Measurements from ENCODE around the gene FDX1.
"Not testable (repeated sequence)": the region's sequence is repeated elsewhere in the genome, so short reads cannot be mapped to it uniquely, and the experiment has no call there.

The FDX1 gene, protein sequence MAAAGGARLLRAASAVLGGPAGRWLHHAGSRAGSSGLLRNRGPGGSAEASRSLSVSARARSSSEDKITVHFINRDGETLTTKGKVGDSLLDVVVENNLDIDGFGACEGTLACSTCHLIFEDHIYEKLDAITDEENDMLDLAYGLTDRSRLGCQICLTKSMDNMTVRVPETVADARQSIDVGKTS

DNA sequence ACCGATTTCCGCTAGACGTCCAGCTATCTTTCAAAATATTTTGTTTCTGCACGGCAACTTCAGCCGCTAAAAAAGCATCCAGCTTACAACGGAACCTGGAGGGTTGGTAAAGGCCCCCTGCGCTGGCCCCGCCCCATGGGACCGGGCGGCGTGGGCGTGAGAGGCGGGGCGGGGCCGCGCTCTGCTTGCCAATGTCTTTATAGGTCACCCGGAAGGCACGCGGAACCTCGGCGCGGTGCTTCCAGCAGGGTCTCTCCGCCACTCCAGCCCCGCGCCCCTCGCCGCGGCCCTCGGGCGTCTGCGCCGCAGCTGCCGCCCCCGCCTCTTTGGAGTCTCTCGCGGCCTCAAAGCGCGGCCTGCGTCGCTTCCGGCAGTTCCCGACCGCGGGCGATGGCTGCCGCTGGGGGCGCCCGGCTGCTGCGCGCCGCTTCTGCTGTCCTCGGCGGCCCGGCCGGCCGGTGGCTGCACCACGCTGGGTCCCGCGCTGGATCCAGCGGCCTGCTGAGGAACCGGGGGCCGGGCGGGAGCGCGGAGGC is at the start of gene FDX1:
TSS of gene FDX1 (plus strand) at position 218 of the 536 bp plus-strand sequence. CDS start at position 391, 173 bp downstream.
- DNase-seq (ENCODE audit: low read depth in 1 of 2, low spot score in 1 of 2), result peak; percentile 66 to 73

DNA sequence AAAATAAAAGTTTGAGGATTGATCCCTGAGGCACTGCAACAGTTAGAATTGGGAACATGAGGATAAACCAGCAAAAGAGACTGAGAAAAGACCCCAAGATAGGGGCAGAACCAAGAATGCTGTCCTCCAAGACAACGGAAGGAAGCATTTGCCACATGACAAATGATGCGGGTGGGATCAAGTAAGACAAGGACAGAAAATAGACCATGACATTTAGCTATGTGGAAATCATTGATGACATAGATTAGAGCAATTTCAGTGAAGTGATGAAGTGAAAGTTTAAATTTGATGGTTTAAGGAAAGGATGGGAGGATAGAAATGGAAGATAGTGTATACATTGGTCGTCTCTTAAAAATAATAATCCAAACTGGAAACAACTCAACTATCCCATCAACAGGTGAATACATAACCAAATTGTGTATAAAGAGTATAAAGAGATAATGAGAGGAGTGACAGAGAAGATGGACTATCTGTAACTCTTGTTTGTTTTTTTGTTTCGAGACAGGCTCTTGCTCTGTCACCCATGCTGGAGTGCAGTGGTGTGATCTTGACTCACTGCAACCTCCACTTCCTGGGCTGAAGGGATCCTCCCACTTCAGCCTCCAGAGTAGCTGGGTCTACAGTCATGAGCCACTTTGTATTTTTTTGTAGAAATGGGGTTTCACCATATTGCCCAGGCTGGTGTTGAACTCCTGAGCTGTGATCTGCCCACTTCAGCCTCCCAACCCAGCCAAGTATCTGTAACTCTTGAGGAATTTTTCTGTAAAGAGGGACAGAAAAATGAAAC is 48.7 kb upstream of the FDX1 start:
- DNase-seq (ENCODE audit: low read depth in 1 of 2, low spot score in 1 of 2), result no peak

DNA sequence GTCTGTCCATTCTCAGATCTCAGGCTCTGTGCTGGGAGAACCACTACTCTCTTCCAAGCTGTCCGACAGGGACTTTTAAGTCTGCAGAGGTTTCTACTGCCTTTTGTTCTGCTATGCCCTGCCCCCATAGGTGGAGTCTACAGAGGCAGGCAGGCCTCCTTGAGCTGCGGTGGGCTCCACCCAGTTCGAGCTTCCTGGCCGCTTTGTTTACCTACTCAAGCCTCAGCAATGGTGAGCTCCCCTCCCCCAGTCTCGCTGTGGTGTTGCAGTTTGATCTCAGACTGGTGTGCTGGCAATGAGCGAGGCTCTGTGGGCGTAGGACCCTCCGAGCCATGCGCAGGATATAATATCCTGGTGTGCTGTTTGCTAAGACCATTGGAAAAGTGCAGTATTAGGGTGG is 41.5 kb upstream of the FDX1 start:
- not testable (repeated sequence) for DNase-seq (ENCODE audit: low read depth in 1 of 2, low spot score in 1 of 2)

DNA sequence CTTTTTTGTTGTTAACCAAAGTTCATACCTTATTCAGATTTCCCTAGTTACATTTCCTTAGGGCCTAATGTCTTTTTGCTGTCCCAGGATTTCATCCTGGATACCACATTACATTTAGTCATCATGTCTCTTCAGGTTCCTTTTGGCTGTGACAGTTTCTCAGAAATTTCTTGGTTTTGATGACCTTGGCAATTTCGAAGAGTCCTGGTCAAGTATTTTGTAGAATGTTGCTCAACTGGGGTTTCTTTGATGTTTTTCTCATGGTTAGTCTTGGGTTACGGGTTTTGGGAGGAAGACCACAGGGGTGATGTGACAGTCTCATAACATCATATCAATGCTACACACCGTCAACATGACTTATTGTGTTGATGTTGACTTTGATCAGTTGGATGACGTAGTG is 39.8 kb upstream of the FDX1 start:
- no peak for DNase-seq (ENCODE audit: low read depth in 1 of 2, low spot score in 1 of 2)

DNA sequence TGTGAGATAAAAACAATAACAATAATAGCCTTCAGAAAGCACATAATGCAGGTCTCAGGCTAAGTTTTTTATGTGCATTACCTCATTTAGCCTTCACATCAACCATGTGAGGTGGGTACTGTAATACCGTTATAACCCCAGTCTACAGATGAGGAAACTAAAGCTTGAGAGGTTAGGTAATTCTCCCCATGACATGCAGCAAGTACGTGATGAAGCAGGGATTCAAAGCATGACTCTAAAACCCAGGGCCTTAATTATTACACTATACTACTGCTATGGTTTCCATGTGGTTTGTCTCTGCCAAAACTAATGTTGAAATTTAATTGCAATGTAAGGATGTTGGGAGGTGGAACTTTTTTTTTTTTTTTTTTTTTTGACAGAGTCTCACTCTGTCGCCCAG is 37.7 kb upstream of the FDX1 start:
- no peak for DNase-seq (ENCODE audit: low read depth in 1 of 2, low spot score in 1 of 2)

DNA sequence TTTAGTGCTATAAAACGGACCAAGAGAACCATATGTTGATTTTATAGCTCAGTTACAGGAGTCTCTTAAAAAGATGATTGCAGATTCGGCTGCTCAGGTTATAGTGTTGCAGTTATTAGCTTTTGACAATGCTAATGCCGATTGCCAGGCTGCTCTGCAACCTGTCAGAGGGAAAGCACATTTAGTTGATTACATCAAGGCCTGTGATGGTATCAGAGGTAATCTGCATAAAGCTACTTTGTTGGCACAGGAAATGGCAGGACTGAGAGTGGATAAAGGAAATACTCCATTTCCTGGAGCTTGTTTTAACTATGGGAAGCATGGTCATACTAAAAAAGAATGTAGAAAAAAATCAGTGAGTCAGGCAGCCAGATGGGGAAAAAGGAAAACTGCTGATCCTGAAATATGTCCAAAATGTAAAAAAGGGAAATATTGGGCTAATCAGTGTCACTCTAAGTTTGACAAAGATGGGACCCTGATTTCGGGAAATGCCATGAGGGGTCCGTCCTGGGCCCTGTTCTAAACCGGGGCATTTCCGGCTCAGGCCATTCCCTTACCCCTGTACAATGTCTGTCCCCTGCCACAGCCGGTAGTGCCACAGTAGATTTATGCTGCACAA is 32.0 kb upstream of the FDX1 start:
- DNase-seq (ENCODE audit: low read depth in 1 of 2, low spot score in 1 of 2), result not testable (repeated sequence)

DNA sequence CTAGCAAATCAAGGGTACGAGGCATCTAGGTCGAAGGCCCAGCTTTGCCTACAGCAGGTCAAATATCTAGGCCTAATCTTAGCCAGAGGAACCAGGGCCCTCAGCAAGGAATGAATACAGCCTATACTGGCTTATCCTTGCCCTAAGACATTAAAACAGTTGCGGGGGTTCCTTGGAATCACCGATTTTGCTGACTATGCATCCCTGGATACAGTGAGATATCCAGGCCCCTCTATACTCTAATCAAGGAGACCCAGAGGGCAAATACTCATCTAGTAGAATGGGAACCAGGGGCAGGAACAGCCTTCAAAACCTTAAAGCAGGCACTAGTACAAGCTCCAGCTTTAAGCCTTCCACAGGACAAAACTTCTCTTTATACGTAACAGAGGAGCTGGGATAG is 26.2 kb upstream of the FDX1 start:
- not testable (repeated sequence) for DNase-seq (ENCODE audit: low read depth in 1 of 2, low spot score in 1 of 2)

DNA sequence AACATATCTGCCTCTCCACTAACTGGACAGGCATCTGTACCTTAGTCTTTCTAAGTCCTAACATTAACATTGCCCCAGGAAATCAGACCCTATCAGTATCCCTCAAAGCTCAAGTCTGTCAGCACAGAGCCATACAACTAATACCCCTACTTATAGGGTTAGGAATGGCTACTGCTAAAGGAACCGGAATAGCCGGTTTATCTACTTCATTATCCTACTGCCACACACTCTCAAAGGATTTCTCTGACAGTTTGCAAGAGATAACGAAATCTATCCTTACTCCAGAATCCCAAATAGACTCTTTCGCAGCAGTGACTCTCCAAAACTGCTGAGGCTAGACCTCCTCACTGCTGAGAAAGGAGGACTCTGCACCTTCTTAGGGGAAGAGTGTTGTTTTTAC is 24.1 kb upstream of the FDX1 start:
- DNase-seq (ENCODE audit: low read depth in 1 of 2, low spot score in 1 of 2), result not testable (repeated sequence)

DNA sequence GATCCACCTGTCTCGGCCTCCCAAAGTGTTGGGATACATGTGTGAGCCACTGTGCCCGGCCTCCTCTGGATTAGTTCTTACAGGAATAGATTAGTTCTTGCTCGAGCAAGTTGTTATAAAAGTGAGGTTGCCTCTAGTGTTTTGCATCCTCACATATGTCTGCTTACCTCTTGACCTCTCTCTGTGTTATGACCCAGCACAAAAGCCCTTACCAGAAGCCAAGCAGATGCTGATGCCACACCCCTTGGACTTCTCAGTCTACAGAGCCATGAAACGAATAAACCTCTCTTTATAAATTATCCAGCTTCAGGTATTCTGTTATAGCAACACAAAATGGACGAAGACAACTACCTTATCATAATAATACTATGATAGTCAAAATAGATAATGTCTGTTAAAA is 22.4 kb upstream of the FDX1 start:
- no peak for DNase-seq (ENCODE audit: low read depth in 1 of 2, low spot score in 1 of 2)

DNA sequence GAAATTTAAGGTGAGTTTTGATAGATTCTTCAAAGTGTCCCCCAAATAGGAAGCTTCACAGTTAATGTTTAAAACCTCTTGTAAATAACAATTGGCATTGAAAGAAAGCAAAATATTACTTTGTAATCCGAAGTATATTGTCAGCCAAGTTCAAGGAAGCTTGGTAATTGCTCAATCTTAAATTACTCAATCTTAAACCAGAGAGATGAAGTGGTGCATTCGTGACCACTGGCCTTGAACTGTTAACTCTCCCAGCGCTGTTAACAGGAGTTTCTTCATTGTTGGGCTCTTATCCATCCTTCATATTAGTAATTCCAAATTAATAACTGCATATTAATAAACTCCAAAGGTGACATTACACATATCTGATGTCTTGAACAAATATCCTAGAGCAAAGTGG is 20.6 kb upstream of the FDX1 start:
- DNase-seq (ENCODE audit: low read depth in 1 of 2, low spot score in 1 of 2), result no peak

DNA sequence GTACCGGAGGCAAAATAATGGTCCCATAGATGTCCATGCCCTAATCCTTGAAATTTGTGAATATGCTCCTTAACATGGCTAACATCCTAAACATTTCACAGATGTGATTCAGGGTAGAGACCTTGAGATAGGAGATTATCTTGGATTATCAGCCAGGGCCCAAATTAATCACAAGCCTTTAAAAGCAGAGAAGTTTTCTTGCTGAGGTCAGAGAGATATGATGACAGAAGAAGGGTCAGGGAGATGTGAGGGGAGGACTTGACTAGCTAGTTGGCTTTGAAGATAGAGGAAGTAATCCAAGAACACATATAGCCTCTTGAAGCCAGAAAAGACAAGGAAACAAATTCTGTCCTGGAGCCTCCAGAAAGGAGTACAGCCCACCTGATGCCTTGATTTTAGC is 19.1 kb upstream of the FDX1 start:
- DNase-seq (ENCODE audit: low read depth in 1 of 2, low spot score in 1 of 2), result no peak

DNA sequence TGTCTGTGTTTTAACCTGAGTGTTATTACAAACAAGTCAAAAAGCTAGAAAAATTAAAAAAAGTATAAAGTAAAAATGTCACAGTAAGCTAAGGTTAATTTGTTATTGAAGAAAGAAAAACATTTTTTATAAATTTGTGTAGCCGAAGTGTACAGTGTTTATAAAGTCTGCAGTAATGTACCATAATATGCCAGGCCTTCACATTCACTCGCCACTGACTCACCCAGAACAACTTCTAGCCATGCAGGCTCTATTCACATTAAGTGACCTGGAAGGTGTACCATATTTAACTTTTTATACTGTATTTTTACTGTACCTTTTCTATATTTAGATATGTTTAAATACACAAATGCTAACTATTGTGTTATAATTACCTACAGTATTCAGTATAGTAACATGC is 14.7 kb upstream of the FDX1 start:
- no peak for DNase-seq (ENCODE audit: low read depth in 1 of 2, low spot score in 1 of 2)

DNA sequence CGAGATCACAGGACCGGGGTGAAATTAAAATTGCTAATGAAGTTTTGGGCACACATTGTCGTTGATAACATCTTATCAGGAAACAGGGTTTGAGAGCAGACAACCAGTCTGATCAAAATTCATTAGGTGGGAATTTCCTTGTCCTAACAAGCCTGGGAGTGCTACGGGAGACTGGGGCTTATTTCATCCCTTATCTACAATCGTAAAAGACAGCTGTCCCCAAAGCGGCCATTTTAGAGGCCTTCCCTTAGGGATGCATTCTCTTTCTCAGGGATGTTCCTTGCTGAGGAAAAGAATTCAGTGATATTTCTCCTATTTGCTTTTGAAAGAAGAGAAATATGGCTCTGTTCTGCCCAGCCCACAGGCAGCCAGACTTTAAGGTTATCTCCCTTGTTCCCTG is 8.1 kb upstream of the FDX1 start:
- DNase-seq (ENCODE audit: low read depth in 1 of 2, low spot score in 1 of 2), result not testable (repeated sequence)

DNA sequence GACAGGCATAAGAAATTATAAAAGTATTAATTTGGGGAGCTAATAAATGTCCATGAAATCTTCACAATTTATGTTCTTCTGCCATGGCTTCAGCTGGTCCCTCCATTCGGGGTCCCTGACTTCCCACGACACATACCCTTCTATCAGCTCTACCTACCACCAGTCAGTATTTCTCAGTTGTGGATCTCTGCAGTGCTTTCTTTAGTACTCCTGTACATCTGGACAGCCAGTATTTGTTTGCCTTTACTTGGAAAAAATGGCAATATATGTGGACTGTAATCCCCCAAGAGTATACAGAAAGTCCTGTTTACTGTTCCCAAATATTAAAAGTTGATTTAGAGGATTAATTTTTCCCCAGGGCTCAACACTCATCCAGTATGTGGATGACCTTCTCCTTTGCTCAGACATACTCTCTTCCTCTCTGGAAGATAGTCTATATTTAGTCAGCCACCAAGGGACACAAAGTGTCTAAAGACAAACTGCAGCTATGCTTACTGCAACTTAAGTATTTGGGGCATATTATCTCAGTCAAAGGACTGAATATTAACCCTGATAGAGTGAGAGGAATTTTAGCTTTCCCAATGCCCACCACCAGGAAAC is 7.3 kb upstream of the FDX1 start:
- DNase-seq (ENCODE audit: low read depth in 1 of 2, low spot score in 1 of 2), result no peak

DNA sequence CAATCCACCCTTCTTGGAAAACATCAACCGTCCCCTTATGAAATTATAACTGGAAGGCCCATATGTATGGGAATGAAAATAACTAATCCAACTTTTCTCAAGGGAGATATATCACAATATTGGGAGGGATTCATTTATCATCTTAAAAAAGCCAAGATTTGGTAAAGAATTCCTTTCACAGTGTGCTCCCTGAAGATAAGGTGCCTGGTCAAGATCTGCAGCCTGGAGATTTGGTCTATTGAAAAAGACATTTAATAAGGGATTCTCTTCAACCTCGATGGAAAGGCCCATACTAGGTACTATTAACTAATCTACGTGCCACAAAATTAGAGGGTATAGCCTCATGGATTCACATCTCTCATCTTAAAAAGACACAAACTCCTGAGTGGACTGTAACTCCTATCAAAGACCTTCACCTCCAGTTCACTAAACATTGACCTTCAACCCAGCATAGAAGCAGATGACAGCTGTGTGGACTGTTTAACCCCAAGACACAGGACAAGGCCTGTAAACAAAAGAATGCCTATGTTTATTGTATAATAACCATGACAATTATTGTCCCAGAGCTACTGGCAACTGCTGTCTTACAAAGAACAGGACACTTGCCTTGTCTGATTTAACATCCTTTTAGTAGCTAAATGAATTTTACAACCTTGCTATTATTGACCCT is 4.8 kb upstream of the FDX1 start:
- DNase-seq (ENCODE audit: low read depth in 1 of 2, low spot score in 1 of 2), result no peak

DNA sequence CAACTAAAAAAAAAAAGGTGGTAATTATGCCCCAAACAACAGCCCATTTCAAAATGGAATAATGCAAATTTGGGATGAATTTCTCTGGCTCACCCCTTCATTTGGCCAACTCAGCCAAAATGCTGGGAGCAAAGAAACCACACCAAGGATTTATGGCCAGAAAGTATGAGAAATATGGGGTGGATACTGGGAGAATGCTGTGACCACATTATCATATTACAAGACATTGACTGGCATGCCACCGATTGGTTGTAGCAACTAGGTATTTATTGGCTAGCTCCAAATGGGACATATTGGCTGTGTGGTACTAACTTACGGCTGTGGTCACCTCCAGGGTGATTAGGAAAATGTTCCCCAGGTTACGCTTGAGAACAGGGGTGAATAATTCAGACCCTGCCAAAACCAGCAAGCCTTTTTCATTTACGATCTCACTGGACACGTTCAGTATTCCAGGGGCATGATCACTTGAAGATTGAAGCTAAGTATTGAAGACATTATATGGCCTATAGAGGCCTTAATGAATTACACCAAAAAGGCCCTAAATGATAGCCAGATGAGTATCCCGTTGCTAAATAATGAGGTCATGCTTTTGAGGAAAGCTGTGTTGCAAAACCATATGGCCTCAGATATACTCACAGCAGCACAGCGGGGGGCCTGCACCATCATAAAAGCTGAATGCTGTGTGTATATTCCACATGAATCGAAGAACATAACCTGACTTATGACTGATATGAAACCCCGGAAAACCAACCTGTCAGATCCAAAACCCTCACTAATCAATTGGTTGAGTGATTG is 3.8 kb upstream of the FDX1 start:
- DNase-seq (ENCODE audit: low read depth in 1 of 2, low spot score in 1 of 2), result no peak

DNA sequence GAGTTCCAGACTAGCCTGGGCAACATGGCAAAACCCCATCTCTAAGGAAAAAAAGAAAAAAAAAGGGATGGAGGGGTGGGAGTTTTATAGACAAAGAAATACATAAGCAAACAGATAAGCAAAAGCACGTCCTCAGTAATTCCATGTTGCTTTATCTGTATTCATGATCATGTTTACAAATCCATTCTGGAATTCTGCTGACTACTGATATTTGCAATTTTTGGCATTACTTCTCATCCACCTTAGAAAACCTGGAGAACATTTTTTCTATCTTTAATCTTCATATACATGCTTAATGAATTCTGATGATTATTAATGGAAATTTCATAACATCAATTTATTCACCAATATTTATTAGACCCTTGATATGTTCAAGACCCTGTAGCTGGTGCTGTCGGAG is 1.7 kb upstream of the FDX1 start:
- no peak for DNase-seq (ENCODE audit: low read depth in 1 of 2, low spot score in 1 of 2)

DNA sequence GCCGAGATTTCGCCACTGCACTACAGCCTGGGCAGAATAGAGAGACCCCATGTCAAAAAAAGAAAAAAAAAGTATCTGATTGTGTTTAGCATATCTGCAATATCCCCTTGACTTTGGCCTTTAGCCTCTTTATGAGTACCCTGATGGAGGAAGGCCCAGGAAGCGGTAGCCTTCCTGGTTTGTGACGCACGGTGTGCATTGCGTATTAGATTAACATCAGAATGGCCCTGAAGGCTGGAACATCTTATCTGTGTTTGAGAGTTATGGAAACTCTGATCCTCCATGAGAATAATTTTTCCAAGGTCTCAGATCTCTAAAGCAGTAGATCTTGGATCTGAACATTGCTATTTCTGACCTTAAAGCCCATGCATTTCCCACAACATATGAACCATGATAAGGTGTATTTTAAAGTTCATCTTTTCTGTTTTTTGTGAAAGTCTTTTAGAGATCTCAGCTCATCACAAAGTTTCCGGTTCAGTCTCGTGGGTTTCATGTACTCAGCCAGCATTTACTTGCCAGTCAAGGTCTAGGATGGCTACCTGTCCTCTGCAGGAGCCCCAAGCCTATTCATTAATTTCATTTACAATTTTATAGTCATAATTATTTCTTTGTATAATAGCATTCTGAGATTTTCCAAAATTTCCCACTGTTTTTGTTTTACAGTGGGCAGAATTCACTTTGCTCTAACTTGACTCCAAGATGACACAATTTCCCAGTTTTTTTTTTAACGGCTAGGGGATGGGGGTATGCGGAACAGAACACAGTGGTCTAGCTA is 605 bp upstream of the FDX1 start:
- no peak for DNase-seq (ENCODE audit: low read depth in 1 of 2, low spot score in 1 of 2)

DNA sequence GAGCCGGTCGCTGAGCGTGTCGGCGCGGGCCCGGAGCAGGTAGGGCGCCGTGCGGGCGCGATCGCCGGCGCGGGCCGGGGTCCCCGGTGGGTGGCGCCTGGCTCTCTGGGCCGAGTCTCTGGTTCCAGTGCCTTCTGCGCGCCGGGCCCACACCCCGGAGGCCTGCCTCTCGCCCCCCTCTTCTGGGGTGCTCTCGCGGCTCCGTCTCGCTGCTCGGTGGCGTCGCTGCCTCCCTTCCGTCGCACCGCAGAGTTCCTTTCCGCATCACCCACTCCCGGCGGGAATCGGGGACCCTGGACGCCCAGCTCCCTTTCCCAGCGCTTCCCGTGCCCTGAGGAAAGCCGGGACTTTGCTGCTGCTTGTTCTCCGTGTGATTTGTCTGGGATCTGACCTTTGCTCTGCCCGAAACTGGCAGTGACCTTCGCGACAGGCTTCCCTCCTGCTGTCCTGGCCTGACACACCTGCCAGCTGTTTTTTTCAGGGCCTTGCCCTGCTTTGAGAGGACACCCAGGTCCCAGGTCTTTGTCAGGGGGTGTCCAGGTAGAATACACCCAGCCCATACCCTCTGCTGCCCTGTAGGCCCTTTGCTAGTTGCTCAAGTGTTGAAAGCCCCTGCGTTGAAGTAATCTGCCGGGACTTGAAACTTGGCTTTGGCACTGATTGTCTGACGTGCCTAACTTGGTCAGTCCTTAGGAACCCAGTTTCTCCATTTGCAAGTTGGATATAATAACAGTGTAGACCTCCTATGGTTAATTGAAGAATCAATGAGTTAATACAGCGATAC is 711 bp downstream of the FDX1 start:
- DNase-seq (ENCODE audit: low read depth in 1 of 2, low spot score in 1 of 2), result no peak

Measured in stimulated activated CD4-positive, alpha-beta T cell treated with anti-CD3 and anti-CD28 coated beads, Interleukin-15, amount 100 ng/mL, for 1 hour (primary cell).